Peyer's patch (tissue), 4 donors: ENCODE measurements around the gene RAPGEF2. TPM values are rescaled to one million over a fixed set of nuclear protein-coding genes. Genes with fewer than 3 reads are reported as not detected.
"Not testable (repeated sequence)": the region's sequence is repeated elsewhere in the genome, so short reads cannot be mapped to it uniquely, and the experiment has no call there.

ENCODE experiments used
- DNase-seq, 3 donors: peaks; one replicate each; pipeline ENCODE4 v3.0.0-alpha.2; 2017 to 2019
- H3K27ac ChIP-seq, 4 donors: fragments of 200-600 bp; sonication (generic); one replicate each; pipeline ENCODE4 v1.5.1; 2016 to 2019
- H3K27me3 ChIP-seq, 2 donors: fragments of 200-600 bp; sonication (generic); one replicate each; pipeline ENCODE4 v1.5.1; 2019
- H3K36me3 ChIP-seq, 3 donors: fragments of 200-600 bp; sonication (generic); one replicate each; pipeline ENCODE4 v1.5.1; 2016 to 2019
- H3K4me1 ChIP-seq, 4 donors: fragments of 200-600 bp; sonication (generic); one replicate each; pipeline ENCODE4 v1.5.1; 2016 to 2019
- H3K4me3 ChIP-seq, 4 donors: fragments of 200-600 bp; sonication (generic); 1 replicate in 3 of 4; 2 replicates in 1 of 4; pipeline ENCODE4 v1.5.1; 2016 to 2019; ENCODE audit warnings: mild to moderate bottlenecking in 1 of 4
- H3K9me3 ChIP-seq, 4 donors: fragments of 200-600 bp; sonication (generic); one replicate each; pipeline ENCODE4 v1.5.1; 2016 to 2019; ENCODE audit warnings: mild to moderate bottlenecking in 1 of 4
- CTCF ChIP-seq, 6 experiments: fragments of 450-650 bp in 4 of 6; fragments of 200-600 bp in 2 of 6; sonication (generic) in 1 of 6; IDR thresholded peaks; one replicate each; pipeline ENCODE4 v1.5.1; 2017 to 2019; ENCODE audit warnings: antibody characterized with exemption in 6 of 6, mild to moderate bottlenecking in 3 of 6, moderate library complexity in 1 of 6
- POLR2A ChIP-seq, 2 donors: fragments of 450-650 bp; IDR thresholded peaks; one replicate each; pipeline ENCODE4 v1.5.1; 2017; ENCODE audit warnings: antibody characterized with exemption in 2 of 2, mild to moderate bottlenecking in 2 of 2, moderate library complexity in 2 of 2
- total RNA-seq, 4 donors: library from RNA; depleted of rRNA; stranded (reverse); fragments of >200 nt; gene quantifications; one replicate each; pipeline ENCODE4 v1.1.0, GENCODE V29; 2016

The RAPGEF2 gene
- total RNA-seq, 4 donors from 2014 or later: 30.1 to 81.7 (median 41.4) TPM

DNA sequence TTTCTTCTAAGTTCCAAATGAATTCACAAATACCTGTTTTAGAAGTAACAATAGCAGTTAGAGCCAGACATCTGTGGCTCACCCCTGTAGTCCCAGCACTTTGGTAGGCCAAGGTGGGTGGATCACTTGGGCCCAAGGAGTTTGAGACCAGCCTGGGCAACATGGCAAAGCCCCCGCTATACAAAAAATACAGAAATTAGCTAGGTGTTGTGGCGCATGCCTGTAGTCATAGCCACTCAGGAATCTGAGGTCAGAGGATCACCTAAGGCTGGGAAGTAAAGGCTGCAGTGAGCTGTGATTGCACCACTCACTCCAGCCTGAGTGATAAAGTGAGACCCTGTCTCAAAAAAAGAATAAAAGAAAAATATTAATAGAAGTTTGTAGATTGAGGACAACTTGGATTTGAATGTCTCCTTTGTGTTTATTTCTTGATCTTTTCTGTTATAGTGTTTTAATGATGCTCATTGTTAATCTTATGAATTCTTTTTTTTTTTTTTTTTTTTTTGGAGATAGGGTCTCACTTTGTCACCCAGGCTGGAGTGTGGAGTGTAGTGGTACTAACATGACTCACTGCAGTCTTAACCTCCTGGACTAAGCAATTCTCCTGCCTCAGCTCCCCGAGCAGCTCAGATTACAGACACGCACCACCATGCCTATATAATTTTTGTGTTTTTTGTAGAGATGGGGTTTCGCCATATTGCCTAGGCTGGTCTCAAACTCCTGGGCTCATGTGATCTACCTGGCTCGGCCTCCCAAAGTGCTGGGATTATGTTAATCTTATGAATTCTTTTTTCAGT is 30.7 kb upstream of the RAPGEF2 start:
- Histone ChIP-seq H3K4me1 (no peaks in the 10 kb centered on the region), H3K4me3 (no peak overlapping the region), H3K27ac (no peak overlapping the region), H3K27me3 (no peaks in the 10 kb centered on the region), H3K9me3 (no peaks in the 10 kb centered on the region), H3K36me3 (no peaks in the 10 kb centered on the region)
- no peak for TF ChIP-seq POLR2A (IDR thresholded peaks at IDR 0.05)
- TF ChIP-seq CTCF (IDR thresholded peaks at IDR 0.05): no peak
- DNase-seq: no peak

- TF ChIP-seq POLR2A (IDR thresholded peaks at IDR 0.05): no peak
- TF ChIP-seq CTCF (IDR thresholded peaks at IDR 0.05): no peak
- Histone ChIP-seq H3K4me1 (no peaks in the 10 kb centered on the region), H3K4me3 (no peak overlapping the region), H3K27ac (no peak overlapping the region), H3K27me3 (no peaks in the 10 kb centered on the region), H3K9me3 (no peaks in the 10 kb centered on the region), H3K36me3 (no peaks in the 10 kb centered on the region)
- DNase-seq: no peak
These were observed 27.3 kb upstream of the RAPGEF2 start for GRCh38 chr4:159075531-159075932.

GRCh38 chr4:159077018-159077417 is 25.9 kb upstream of the RAPGEF2 start:
- DNase-seq: peak in 1 of 3 donors; percentile 49
- H3K27ac ChIP-seq: peak overlapping the region in 1 of 4 donors; percentile 44
- H3K9me3 ChIP-seq, H3K4me1 ChIP-seq, H3K36me3 ChIP-seq, H3K4me3 ChIP-seq, H3K27me3 ChIP-seq: not testable (repeated sequence)

GRCh38 chr4:159077702-159078495 is 25.0 kb upstream of the RAPGEF2 start:
- no peak for DNase-seq
- no peaks in the 10 kb centered on the region for H3K27me3 ChIP-seq
- TF ChIP-seq POLR2A (IDR thresholded peaks at IDR 0.05): no peak
- H3K4me1 ChIP-seq: no peaks in the 10 kb centered on the region
- peak overlapping the region in 2 of 4 donors; percentile 2 to 44 for H3K27ac ChIP-seq
- no peaks in the 10 kb centered on the region for H3K9me3 ChIP-seq
- no peaks in the 10 kb centered on the region for H3K36me3 ChIP-seq
- no peak overlapping the region for H3K4me3 ChIP-seq

- H3K4me3 ChIP-seq: no peak overlapping the region
- H3K27ac ChIP-seq: no peak overlapping the region
- no peak for DNase-seq
- TF ChIP-seq CTCF (IDR thresholded peaks at IDR 0.05) (no peak), POLR2A (IDR thresholded peaks at IDR 0.05) (no peak)
- H3K36me3 ChIP-seq: no peaks in the 10 kb centered on the region
- no peaks in the 10 kb centered on the region for H3K4me1 ChIP-seq
- H3K9me3 ChIP-seq: no peaks in the 10 kb centered on the region
- no peaks in the 10 kb centered on the region for H3K27me3 ChIP-seq
These were observed 23.8 kb upstream of the RAPGEF2 start for GRCh38 chr4:159079074-159079473.

- Histone ChIP-seq H3K4me1 (no peaks in the 10 kb centered on the region), H3K36me3 (no peaks in the 10 kb centered on the region), H3K9me3 (no peaks in the 10 kb centered on the region), H3K27ac (no peak overlapping the region), H3K4me3 (no peak overlapping the region), H3K27me3 (no peaks in the 10 kb centered on the region)
- no peak for DNase-seq
- TF ChIP-seq POLR2A (IDR thresholded peaks at IDR 0.05) (no peak), CTCF (IDR thresholded peaks at IDR 0.05) (no peak)
These were observed 16.3 kb upstream of the RAPGEF2 start for GRCh38 chr4:159086606-159087005.
